Duodenal mucosa (tissue), 2 donors: ENCODE data around the gene NOVA1.

Experiments
- H3K27ac ChIP-seq: one replicate; pipeline ENCODE4 v1.7.0; 2013; ENCODE audit warnings: low read depth, low read length
- H3K27me3 ChIP-seq, 2 donors: one replicate each; pipeline ENCODE4 v1.7.0; 2013; ENCODE audit warnings: low read length in 2 of 2, control low read depth in 1 of 2; ENCODE audit not compliant: insufficient read depth in 2 of 2, control insufficient read depth in 1 of 2
- H3K36me3 ChIP-seq, 2 donors: one replicate each; pipeline ENCODE4 v1.7.0; 2013; ENCODE audit warnings: low read length in 2 of 2, control low read depth in 1 of 2; ENCODE audit not compliant: insufficient read depth in 2 of 2, control insufficient read depth in 1 of 2
- H3K4me1 ChIP-seq, 2 donors: one replicate each; pipeline ENCODE4 v1.7.0; 2013; ENCODE audit warnings: low read length in 2 of 2, control low read depth in 1 of 2; ENCODE audit not compliant: insufficient read depth in 2 of 2, control insufficient read depth in 1 of 2
- H3K4me3 ChIP-seq, 2 donors: one replicate each; pipeline ENCODE4 v1.7.0; 2013; ENCODE audit warnings: low read length in 2 of 2, low read depth in 1 of 2
- H3K9ac ChIP-seq, 2 donors: one replicate each; pipeline ENCODE4 v1.7.0; 2013; ENCODE audit warnings: low read length in 2 of 2, low read depth in 1 of 2
- H3K9me3 ChIP-seq, 2 donors: one replicate each; pipeline ENCODE4 v1.7.0; 2013; ENCODE audit warnings: low read length in 2 of 2, control low read depth in 1 of 2; ENCODE audit not compliant: control insufficient read depth in 1 of 2

The NOVA1 gene

GRCh38 chr14:26594756-26595545 is 2.9 kb downstream of the NOVA1 start:
- H3K27ac ChIP-seq: no peak overlapping the region
- H3K4me3 ChIP-seq: no peak overlapping the region
- H3K9me3 ChIP-seq: no peaks in the 10 kb centered on the region
- H3K9ac ChIP-seq: no peak overlapping the region
- H3K27me3 ChIP-seq: peaks cover 9 to 13% of the 10 kb centered on the region in 2 donors
- H3K36me3 ChIP-seq: no peaks in the 10 kb centered on the region
- H3K4me1 ChIP-seq: no peaks in the 10 kb centered on the region

GRCh38 chr14:26594148-26594547 is 3.7 kb downstream of the NOVA1 start:
- Histone ChIP-seq H3K9ac (no peak overlapping the region), H3K9me3 (no peaks in the 10 kb centered on the region), H3K36me3 (no peaks in the 10 kb centered on the region), H3K4me1 (no peaks in the 10 kb centered on the region), H3K4me3 (no peak overlapping the region), H3K27ac (no peak overlapping the region), H3K27me3 (peaks cover 9% of the 10 kb centered on the region in 2 donors)

- Histone ChIP-seq H3K4me3 (no peak overlapping the region), H3K27me3 (peaks cover 6 to 9% of the 10 kb centered on the region in 2 donors), H3K27ac (no peak overlapping the region), H3K9ac (no peak overlapping the region), H3K4me1 (no peaks in the 10 kb centered on the region), H3K9me3 (no peaks in the 10 kb centered on the region), H3K36me3 (no peaks in the 10 kb centered on the region)
Observed at GRCh38 chr14:26593357-26593756, 4.5 kb downstream of the NOVA1 start.

GRCh38 chr14:26589925-26590324 is 7.9 kb downstream of the NOVA1 start:
- H3K27ac ChIP-seq: no peak overlapping the region
- H3K9ac ChIP-seq: no peak overlapping the region
- H3K27me3 ChIP-seq: no peaks in the 10 kb centered on the region
- no peaks in the 10 kb centered on the region for H3K9me3 ChIP-seq
- H3K4me3 ChIP-seq: no peak overlapping the region
- no peaks in the 10 kb centered on the region for H3K4me1 ChIP-seq
- H3K36me3 ChIP-seq: no peaks in the 10 kb centered on the region

GRCh38 chr14:26577711-26578110 is 20.1 kb downstream of the NOVA1 start:
- no peak overlapping the region for H3K4me3 ChIP-seq
- H3K36me3 ChIP-seq: no peaks in the 10 kb centered on the region
- H3K4me1 ChIP-seq: no peaks in the 10 kb centered on the region

GRCh38 chr14:26554069-26554772 is 43.6 kb downstream of the NOVA1 start:
- H3K27ac ChIP-seq: no peak overlapping the region
- H3K36me3 ChIP-seq: no peaks in the 10 kb centered on the region
- no peaks in the 10 kb centered on the region for H3K27me3 ChIP-seq
- no peak overlapping the region for H3K9ac ChIP-seq
- no peak overlapping the region for H3K4me3 ChIP-seq
- no peaks in the 10 kb centered on the region for H3K9me3 ChIP-seq
- H3K4me1 ChIP-seq: no peaks in the 10 kb centered on the region

More at GRCh38 chr14:26577711-26578110, 20.1 kb downstream of the NOVA1 start:
- Histone ChIP-seq H3K27me3 (no peaks in the 10 kb centered on the region), H3K9me3 (no peaks in the 10 kb centered on the region), H3K27ac (no peak overlapping the region), H3K9ac (no peak overlapping the region)

GRCh38 chr14:26549571-26549970 is 48.3 kb downstream of the NOVA1 start:
- Histone ChIP-seq H3K27ac (no peak overlapping the region), H3K9ac (no peak overlapping the region), H3K27me3 (no peaks in the 10 kb centered on the region), H3K4me1 (no peaks in the 10 kb centered on the region), H3K9me3 (no peaks in the 10 kb centered on the region), H3K4me3 (no peak overlapping the region), H3K36me3 (no peaks in the 10 kb centered on the region)

GRCh38 chr14:26548406-26548805 is 49.4 kb downstream of the NOVA1 start:
- no peaks in the 10 kb centered on the region for H3K9me3 ChIP-seq
- no peak overlapping the region for H3K9ac ChIP-seq
- no peaks in the 10 kb centered on the region for H3K27me3 ChIP-seq
- H3K27ac ChIP-seq: no peak overlapping the region
- H3K4me1 ChIP-seq: no peaks in the 10 kb centered on the region
- no peaks in the 10 kb centered on the region for H3K36me3 ChIP-seq
- no peak overlapping the region for H3K4me3 ChIP-seq

- no peaks in the 10 kb centered on the region for H3K4me1 ChIP-seq
- H3K27ac ChIP-seq: no peak overlapping the region
- H3K36me3 ChIP-seq: no peaks in the 10 kb centered on the region
- H3K9me3 ChIP-seq: no peaks in the 10 kb centered on the region
- no peak overlapping the region for H3K4me3 ChIP-seq
- H3K9ac ChIP-seq: no peak overlapping the region
- H3K27me3 ChIP-seq: no peaks in the 10 kb centered on the region
Observed at GRCh38 chr14:26538176-26538575, 59.7 kb downstream of the NOVA1 start.

GRCh38 chr14:26531894-26532293 is 65.9 kb downstream of the NOVA1 start:
- no peaks in the 10 kb centered on the region for H3K36me3 ChIP-seq
- H3K9ac ChIP-seq: no peak overlapping the region
- H3K9me3 ChIP-seq: no peaks in the 10 kb centered on the region
- no peaks in the 10 kb centered on the region for H3K4me1 ChIP-seq
- H3K27ac ChIP-seq: no peak overlapping the region
- no peaks in the 10 kb centered on the region for H3K27me3 ChIP-seq
- no peak overlapping the region for H3K4me3 ChIP-seq
